ENCODE data around the gene ERVW-1. TPM values are rescaled to one million over a fixed set of nuclear protein-coding genes. Genes with fewer than 3 reads are reported as not detected.
"Not testable (repeated sequence)": the region's sequence is repeated elsewhere in the genome, so short reads cannot be mapped to it uniquely, and the experiment has no call there.

Gene ERVW-1
- total RNA-seq: not detected
- not detected for polyA plus RNA-seq
- long read RNA-seq, donor 1: 0 reads
- long read RNA-seq, donor 2: 0 reads

GRCh38 chr7:92477681-92478080, at the start of gene ERVW-1:
ERVW-1 (minus strand) TSS chr7:92477946; CDS start chr7:92470381, 7,565 bp downstream.
- H3K4me1 ChIP-seq; H3K9me3 ChIP-seq; H3K4me3 ChIP-seq; H3K27ac ChIP-seq; intact Hi-C loops (cut with DNase I; ENCODE audit: low total_unique reads); H3K27me3 ChIP-seq (replicated peaks in 1 of 7); DNase-seq: not testable (repeated sequence)
- peaks cover 0 to 40% (median 0%) of the 10 kb centered on the region in 6 donors for H3K36me3 ChIP-seq
- WGBS, 5 donors: 94 to 98% (median 97%) methylated on average over 11 of the region's 11 CpGs

GRCh38 chr7:92523110-92523509, 45.4 kb upstream of the ERVW-1 start:
- WGBS, 5 donors: 91 to 95% (median 92%) methylated on average over 2 of the region's 2 CpGs
- TF ChIP-seq POLR2A (IDR thresholded peaks at IDR 0.05) (no peak), POLR2AphosphoS5 (IDR thresholded peaks at IDR 0.05) (no peak)
- TF ChIP-seq, protein P1, sequence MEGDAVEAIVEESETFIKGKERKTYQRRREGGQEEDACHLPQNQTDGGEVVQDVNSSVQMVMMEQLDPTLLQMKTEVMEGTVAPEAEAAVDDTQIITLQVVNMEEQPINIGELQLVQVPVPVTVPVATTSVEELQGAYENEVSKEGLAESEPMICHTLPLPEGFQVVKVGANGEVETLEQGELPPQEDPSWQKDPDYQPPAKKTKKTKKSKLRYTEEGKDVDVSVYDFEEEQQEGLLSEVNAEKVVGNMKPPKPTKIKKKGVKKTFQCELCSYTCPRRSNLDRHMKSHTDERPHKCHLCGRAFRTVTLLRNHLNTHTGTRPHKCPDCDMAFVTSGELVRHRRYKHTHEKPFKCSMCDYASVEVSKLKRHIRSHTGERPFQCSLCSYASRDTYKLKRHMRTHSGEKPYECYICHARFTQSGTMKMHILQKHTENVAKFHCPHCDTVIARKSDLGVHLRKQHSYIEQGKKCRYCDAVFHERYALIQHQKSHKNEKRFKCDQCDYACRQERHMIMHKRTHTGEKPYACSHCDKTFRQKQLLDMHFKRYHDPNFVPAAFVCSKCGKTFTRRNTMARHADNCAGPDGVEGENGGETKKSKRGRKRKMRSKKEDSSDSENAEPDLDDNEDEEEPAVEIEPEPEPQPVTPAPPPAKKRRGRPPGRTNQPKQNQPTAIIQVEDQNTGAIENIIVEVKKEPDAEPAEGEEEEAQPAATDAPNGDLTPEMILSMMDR (IDR thresholded peaks at IDR 0.05 in 8 of 11, conservative IDR thresholded peaks at IDR 0.05 in 3 of 11): no peak

GRCh38 chr7:92520024-92520423, 42.3 kb upstream of the ERVW-1 start:
- intact Hi-C loops (cut with DNase I; ENCODE audit: low total_unique reads): no loop called here
- Histone ChIP-seq H3K9me3 (no peaks in the 10 kb centered on the region), H3K27me3 (replicated peaks in 1 of 7) (no peaks in the 10 kb centered on the region), H3K27ac (no peak overlapping the region), H3K4me1 (peaks cover 0 to 4% (median 0%) of the 10 kb centered on the region in 6 donors), H3K36me3 (peaks cover 0 to 66% (median 22%) of the 10 kb centered on the region in 6 donors), H3K4me3 (no peak overlapping the region)
- WGBS, 5 donors: 86 to 97% (median 93%) methylated on average over 1 of the region's 1 CpG
- TF ChIP-seq POLR2A (IDR thresholded peaks at IDR 0.05) (no peak), POLR2AphosphoS5 (IDR thresholded peaks at IDR 0.05) (no peak)
- TF ChIP-seq, protein P1 (IDR thresholded peaks at IDR 0.05 in 8 of 11, conservative IDR thresholded peaks at IDR 0.05 in 3 of 11): no peak
- no peak for DNase-seq

More at GRCh38 chr7:92523110-92523509, 45.4 kb upstream of the ERVW-1 start:
- no peak overlapping the region for H3K27ac ChIP-seq
- H3K4me3 ChIP-seq: no peak overlapping the region
- no peak for DNase-seq
- no peaks in the 10 kb centered on the region for H3K9me3 ChIP-seq
- peaks cover 0 to 35% (median 7%) of the 10 kb centered on the region in 6 donors for H3K36me3 ChIP-seq
- H3K4me1 ChIP-seq: peaks cover 0 to 30% (median 17%) of the 10 kb centered on the region in 6 donors
- intact Hi-C loops (cut with DNase I; ENCODE audit: low total_unique reads): no loop called here
- no peaks in the 10 kb centered on the region for H3K27me3 ChIP-seq (replicated peaks in 1 of 7)

DNA sequence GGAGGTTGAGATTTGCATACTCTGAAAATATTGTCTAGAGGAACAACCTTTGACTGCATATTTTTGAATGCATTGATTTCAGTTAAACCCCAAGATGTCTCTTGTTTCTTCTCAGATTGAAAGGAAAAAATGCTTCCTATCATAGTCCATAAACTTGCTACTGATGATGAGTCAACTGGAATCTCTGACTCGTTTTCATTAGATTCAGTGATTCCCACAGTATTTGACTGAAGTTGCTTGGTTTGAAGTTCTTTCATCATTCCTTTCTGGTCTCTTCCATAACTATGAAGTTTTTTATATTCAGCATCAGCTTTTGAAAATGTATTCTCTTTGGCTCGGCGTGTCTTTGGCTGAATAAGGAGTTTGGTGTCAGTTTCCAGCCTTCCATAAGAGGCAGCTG, 39.9 kb upstream of the ERVW-1 start:
- Histone ChIP-seq H3K27me3 (replicated peaks in 1 of 7) (no peaks in the 10 kb centered on the region), H3K9me3 (no peaks in the 10 kb centered on the region), H3K4me3 (no peak overlapping the region), H3K36me3 (peaks cover 0 to 86% (median 22%) of the 10 kb centered on the region in 6 donors), H3K27ac (no peak overlapping the region), H3K4me1 (peaks cover 0 to 4% (median 0%) of the 10 kb centered on the region in 6 donors)
- intact Hi-C loops (cut with DNase I; ENCODE audit: low total_unique reads): no loop called here
- DNase-seq: no peak
- TF ChIP-seq, protein P1 (IDR thresholded peaks at IDR 0.05 in 8 of 11, conservative IDR thresholded peaks at IDR 0.05 in 3 of 11): no peak
- TF ChIP-seq POLR2AphosphoS5 (IDR thresholded peaks at IDR 0.05): no peak
- TF ChIP-seq POLR2A (IDR thresholded peaks at IDR 0.05): no peak
- WGBS, 5 donors: 87 to 96% (median 91%) methylated on average over 3 of the region's 3 CpGs
